ENCODE results near the gene MBTD1.

The MBTD1 gene

GRCh38 chr17:51149163-51149562 is 110.7 kb downstream of the MBTD1 start:
- Histone ChIP-seq H3K4me3 (no peak overlapping the region), H3K27ac (no peak overlapping the region)
- no peak for DNase-seq (ENCODE audit: low spot score)
- TF ChIP-seq, protein P1, sequence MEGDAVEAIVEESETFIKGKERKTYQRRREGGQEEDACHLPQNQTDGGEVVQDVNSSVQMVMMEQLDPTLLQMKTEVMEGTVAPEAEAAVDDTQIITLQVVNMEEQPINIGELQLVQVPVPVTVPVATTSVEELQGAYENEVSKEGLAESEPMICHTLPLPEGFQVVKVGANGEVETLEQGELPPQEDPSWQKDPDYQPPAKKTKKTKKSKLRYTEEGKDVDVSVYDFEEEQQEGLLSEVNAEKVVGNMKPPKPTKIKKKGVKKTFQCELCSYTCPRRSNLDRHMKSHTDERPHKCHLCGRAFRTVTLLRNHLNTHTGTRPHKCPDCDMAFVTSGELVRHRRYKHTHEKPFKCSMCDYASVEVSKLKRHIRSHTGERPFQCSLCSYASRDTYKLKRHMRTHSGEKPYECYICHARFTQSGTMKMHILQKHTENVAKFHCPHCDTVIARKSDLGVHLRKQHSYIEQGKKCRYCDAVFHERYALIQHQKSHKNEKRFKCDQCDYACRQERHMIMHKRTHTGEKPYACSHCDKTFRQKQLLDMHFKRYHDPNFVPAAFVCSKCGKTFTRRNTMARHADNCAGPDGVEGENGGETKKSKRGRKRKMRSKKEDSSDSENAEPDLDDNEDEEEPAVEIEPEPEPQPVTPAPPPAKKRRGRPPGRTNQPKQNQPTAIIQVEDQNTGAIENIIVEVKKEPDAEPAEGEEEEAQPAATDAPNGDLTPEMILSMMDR (IDR thresholded peaks at IDR 0.05) = no peak

DNA sequence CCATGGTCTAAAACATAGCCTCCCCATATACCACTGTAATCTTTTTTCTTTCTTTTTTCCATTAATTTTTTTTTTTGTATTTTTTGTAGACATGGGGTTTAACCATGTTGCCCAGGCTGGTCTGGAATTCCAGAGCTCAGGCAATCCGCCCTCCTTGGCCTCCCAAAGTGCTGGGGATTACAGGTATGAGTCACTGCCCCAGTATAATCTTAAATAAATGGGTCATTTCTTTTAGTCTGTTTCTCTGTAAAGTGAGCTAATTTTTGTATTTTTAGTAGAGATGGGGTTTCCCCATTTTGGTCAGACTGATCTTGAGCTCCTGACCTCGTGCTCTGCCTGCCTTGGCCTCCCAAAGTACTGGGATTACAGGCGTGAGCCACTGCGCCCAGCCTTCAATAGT is 112.2 kb downstream of the MBTD1 start:
- TF ChIP-seq, protein P1 (IDR thresholded peaks at IDR 0.05) = no peak
- no peak overlapping the region for H3K27ac ChIP-seq
- no peak for DNase-seq (ENCODE audit: low spot score)

DNA sequence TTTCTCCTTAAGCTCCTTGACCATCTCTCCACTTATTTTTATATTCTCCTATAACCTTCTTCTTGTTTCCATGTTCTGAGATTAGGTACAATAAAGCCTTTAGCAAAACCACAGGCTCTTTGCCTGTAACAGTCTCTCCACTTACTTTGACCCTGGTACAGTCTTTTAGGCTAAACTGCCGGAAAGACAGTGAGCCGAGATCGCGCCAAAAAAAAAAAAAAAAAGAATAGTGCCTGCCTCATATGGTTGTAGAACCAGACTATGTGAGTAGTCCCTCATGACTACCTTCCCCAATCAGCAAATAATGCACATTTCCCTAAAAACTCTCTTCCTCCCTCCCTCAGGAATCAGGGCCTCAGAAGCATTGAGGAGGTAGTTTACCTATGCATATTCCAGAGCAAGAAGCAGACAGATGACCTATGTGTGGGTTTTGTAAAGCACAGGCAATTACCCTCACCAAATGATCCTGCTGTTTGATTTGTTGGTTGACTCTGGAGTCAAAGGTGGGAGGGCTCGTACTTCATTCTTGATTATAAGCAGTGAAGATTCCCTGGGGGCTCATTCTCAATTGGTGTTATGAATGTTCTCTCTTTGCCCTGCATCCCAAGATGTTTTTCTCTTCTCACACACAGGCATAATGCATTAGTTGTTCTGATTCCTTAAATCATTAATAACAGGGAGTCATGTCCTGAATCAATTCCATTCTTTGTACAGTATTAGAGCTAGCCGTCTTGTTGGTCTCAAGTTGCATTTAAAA is 115.4 kb downstream of the MBTD1 start:
- no peak overlapping the region for H3K27ac ChIP-seq
- no peak overlapping the region for H3K4me3 ChIP-seq
- TF ChIP-seq, protein P1 (IDR thresholded peaks at IDR 0.05) = no peak
- no peak for DNase-seq (ENCODE audit: low spot score)

More for the DNA sequence above, 112.2 kb downstream of the MBTD1 start:
- H3K4me3 ChIP-seq = no peak overlapping the region

DNA sequence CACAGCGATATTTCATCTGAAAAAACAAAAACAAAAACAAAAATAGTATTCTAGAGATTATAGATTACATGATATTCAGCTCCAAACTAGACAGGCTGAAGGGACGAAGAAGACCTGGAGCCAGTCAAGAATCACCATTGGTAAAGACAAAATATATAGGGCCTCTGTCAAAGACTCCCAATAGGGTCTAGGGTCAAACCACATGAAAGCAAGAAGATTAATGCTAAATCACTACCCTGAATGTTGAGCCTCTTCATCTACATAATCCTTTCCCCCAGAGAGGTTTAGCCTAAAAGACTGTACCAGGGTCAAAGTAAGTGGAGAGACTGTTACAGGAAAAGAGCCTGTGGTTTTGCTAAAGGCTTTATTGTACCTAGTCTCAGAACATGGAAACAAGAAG is 117.3 kb downstream of the MBTD1 start:
- TF ChIP-seq, protein P1 (IDR thresholded peaks at IDR 0.05) = no peak
- DNase-seq (ENCODE audit: low spot score) = no peak
- H3K4me3 ChIP-seq = no peak overlapping the region
- no peak overlapping the region for H3K27ac ChIP-seq

DNA sequence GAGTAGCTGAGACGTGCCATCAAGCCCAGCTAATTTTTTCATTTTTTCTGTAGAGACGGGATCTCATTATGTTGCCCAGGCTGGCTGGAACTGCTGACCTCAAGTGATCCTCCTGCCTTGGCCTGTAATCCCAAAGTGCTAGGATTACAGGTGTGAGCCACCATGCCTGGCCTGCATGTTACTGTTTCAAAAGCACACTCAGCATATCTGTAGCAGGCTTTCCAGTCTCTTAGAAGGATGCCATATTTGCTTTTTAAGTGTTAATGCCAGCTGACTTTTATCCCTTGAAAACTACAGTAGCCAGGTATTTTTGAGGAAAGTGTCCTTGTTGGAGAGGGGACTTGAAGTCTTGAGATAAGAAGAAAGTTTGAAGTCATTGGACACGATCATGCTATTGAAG is 123.9 kb downstream of the MBTD1 start:
- no peak overlapping the region for H3K27ac ChIP-seq
- no peak for DNase-seq (ENCODE audit: low spot score)
- TF ChIP-seq, protein P1 (IDR thresholded peaks at IDR 0.05) = no peak
- no peak overlapping the region for H3K4me3 ChIP-seq

- no peak for DNase-seq (ENCODE audit: low spot score)
- Histone ChIP-seq H3K27ac (no peak overlapping the region), H3K4me3 (no peak overlapping the region)
- TF ChIP-seq, protein P1 (IDR thresholded peaks at IDR 0.05) = no peak
Measured at GRCh38 chr17:51133365-51133764, 126.5 kb downstream of the MBTD1 start.

DNA sequence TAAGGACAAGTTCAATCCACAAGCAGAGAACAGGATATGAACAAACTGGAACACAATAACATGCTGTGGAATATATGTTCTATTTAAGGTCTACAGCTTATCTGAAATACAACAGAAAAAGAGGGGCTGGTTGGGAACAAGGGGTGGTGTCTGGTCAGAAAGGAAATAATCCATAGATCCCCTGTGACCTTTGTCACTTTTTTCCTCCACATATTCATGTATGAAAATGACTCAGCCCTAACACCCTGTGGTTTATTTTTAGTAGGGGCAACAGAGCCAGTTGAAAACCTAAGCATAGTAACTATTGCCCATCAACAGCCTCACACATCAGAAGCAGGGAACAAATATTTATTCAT is 126.9 kb downstream of the MBTD1 start:
- DNase-seq (ENCODE audit: low spot score) = no peak
- no peak overlapping the region for H3K27ac ChIP-seq
- no peak overlapping the region for H3K4me3 ChIP-seq
- TF ChIP-seq, protein P1 (IDR thresholded peaks at IDR 0.05) = no peak
